GM20431 (cell line): ENCODE data around the gene PTPRT.
"Not testable (repeated sequence)": the region's sequence is repeated elsewhere in the genome, so short reads cannot be mapped to it uniquely, and the experiment has no call there.

ENCODE experiments used
- in situ Hi-C: fragments of 300-500 bp; cut with MseI, MboI; formaldehyde crosslinking; loops from one replicate; pipeline ENCODE4 v1.15.0; 2020; ENCODE audit warnings: low sequenced_read_pairs; ENCODE audit not compliant: unreplicated experiment

The PTPRT gene

DNA sequence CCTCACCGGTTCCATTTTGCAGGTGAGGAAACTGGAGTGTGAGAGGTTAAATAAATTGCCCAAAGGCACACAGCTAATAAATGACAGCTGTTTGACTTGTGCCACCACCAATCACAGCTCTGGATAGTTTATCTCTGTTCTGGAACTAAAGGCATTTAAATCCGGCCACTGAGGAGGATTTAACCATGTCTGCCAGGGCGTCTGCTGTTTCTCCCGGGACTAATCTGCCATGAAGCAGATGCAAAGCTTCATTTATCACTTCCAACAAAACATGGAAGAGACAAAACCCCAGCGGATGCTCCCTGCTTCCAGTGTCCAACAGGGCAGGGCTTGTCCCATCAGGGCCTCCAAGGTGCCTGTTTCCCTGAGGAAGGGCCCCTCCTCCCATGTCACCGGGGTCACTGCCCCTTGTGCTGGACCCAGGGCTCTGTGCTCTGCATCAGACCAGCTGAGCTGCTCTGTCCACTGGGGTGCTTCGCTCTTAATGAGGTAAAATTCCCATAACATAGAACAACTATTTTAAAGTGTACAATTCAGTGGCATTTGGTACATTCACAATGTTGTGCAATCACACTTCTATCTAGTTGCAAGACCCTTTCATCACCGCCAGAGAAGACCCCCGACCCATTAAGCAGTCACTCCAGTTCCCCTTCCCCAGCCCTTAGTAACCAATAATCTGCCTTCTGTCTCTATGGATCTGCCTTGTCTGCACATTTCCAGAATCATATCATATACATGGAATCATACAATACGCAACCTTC lies 244.3 kb downstream of the PTPRT start:
- in situ Hi-C loops, result no loop called here

DNA sequence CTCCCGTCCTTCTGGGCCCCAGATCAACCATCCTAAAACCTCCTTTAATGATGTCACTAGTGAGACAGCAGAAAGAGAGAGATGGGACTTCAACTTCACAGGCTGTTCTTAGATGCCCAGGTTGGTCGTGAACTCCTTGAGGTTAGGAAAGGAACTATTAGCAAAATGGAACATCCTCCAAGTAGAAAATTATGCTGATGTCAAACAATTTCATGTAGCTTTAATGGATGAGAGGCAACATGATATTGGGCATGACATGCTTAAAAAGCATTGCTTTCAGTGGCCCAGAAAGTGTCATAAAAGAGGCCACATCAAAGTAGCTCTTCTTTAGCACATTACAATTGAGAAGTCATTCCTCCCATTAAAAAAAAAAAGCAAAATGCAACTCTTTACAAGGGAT lies 248.1 kb downstream of the PTPRT start:
- in situ Hi-C loops, result no loop called here

DNA sequence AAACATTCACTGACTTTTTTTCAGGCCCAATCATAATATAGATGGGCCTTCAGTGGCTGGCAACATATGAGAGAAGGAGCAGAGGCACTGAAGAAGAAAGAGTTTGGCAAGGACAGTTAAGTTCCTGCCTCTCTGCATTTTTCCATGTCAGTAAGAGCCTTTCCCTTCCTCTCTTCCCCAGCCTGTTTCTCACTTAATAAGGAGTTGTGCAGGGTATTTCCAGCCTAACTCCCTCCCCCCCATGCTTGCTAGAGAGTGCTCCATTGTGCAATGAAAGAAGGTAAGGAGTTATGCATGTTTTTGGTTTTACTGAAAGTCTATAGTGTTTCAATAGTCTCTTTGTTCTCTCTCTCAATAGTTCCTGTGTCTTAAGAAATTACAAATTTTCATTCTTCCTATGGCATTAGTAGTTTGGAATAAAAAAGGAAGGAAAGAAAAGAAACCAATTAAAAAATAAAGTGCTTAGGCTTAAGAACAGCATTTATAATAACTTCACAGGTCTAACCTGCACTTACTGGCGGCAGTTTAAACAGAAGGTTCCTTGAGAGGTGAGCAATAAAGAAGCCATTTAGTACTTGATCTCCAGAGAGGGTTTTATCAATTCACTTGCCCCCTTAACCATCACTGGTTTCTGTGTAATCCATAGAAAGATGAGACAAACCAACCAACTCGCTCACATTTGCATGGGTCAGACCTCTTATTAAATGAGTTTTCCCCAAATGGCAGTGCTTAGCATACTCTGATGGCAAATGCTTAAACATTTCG lies 251.1 kb downstream of the PTPRT start:
- in situ Hi-C loops, result no loop called here

- in situ Hi-C loops, result no loop called here
Measured at GRCh38 chr20:42936482-42936881, 253.2 kb downstream of the PTPRT start.

- in situ Hi-C loops, result no loop called here
Measured at GRCh38 chr20:42924215-42924614, 265.5 kb downstream of the PTPRT start.

GRCh38 chr20:42923348-42923918 lies 266.3 kb downstream of the PTPRT start:
- in situ Hi-C loops, result no loop called here

DNA sequence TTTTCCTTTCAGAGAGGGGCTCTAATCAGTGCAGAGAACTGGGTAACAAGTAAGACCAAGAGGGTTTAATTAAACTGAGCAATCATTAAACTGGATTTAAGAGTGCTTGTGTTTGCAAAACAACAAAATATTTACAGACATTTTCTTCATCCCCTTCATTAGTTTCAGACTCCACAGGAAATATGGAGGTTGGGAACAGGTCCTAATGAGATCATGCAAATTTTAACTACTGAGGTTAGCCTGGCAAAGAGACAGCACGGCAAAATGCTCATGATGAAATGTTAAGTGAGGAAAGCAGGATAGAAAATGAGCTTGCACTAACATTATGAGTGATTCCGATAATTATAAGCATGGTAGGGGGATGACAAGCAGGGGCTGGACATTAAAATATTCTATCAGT lies 268.9 kb downstream of the PTPRT start:
- in situ Hi-C loops, result no loop called here

DNA sequence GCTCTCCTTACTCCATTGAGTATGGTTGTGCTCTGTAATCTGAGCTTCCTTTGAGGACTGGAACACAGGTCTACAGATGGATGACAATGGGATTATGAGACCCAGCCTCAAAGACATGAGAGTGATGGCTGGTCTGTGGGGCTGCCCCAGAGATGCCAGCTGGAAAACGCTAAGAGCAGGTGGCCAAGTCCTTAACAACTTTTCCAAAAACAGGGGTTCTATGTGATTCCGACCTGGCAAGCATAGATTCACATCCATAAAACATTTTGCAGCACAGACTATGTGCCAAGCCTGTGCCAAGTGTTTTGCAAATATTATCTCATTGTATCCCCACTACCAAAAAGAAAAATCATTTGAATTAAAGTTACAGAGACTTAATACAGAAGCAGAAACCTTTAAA lies 270.4 kb downstream of the PTPRT start:
- in situ Hi-C loops, result no loop called here

DNA sequence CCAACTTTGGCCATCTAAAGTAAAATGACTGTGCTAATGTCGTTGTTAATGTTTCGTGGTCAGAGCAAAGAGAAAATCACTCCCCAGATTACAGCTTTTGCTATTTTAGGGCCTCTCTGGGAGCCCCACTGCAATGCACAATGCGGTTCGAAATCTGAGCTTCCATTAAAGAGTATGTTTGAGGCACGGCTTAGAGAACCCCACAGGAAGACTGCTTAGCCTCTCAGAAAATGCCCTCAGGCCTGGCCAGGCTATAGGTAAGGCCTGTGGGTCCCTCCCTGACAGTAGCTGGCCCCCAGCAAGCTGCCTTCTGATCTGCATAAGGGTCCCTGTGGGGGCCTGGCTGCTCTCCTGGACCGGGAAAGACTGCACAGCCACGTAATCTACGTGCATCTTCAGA lies 274.6 kb downstream of the PTPRT start:
- in situ Hi-C loops, result no loop called here

DNA sequence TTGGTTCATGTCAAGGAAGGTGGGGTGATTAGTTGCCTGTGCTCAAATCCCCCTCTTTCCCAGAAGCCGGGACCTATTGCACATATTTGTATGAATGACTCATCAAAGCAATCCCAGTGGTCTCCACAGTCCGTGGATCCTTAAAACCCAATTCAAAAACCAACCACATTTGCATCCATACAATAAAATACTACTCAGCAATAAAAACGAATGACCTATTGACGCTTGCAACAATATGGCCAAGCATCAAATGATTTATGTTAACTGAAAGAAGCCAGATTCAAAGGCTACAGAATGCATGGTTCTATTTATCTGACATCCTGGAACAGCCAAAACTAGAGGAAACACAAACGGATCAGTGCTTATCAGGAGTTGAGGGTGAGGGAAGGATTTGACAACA lies 275.4 kb downstream of the PTPRT start:
- in situ Hi-C loops, result no loop called here

- in situ Hi-C loops, result not testable (repeated sequence)
Measured at GRCh38 chr20:42910808-42911207, 278.9 kb downstream of the PTPRT start.

GRCh38 chr20:42907730-42908129 lies 282.0 kb downstream of the PTPRT start:
- in situ Hi-C loops, result no loop called here

DNA sequence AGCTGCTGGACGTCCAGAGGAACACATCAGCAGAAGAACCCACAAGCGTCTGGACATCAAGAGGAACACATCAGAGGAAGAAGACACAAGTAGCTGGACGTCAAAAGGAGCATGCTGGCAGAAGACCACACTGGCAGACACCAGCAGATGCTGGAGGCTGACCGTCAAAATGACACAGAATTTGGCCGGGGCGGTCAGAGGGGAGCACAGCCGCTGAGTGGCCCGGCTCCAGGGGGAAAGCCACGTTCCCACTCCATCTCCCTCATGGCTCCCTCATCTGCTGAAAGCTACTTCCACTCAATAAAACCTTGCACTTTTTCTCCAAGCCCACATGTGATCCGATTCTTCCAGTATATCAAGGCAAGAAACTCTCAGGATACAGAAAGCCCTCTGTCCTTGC lies 283.6 kb downstream of the PTPRT start:
- in situ Hi-C loops, result no loop called here

DNA sequence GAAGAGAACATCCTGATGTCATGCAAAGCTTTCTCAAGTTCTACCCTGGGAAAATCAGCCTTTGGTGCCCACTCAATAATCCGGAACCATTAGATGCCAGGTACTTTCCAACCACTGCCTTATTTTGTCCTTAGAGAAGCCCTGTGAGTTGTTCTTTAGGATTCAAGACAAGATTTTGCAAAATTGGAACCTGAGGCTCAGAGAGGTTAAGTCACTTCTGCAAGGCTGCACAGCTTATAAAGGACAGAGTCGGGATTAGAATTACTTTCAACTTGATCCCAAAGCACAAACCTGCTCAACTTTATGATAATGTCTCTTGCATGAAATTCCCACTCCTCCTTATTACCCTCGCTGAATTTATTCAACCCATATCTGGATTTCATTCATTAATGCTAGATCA lies 287.2 kb downstream of the PTPRT start:
- in situ Hi-C loops, result no loop called here

DNA sequence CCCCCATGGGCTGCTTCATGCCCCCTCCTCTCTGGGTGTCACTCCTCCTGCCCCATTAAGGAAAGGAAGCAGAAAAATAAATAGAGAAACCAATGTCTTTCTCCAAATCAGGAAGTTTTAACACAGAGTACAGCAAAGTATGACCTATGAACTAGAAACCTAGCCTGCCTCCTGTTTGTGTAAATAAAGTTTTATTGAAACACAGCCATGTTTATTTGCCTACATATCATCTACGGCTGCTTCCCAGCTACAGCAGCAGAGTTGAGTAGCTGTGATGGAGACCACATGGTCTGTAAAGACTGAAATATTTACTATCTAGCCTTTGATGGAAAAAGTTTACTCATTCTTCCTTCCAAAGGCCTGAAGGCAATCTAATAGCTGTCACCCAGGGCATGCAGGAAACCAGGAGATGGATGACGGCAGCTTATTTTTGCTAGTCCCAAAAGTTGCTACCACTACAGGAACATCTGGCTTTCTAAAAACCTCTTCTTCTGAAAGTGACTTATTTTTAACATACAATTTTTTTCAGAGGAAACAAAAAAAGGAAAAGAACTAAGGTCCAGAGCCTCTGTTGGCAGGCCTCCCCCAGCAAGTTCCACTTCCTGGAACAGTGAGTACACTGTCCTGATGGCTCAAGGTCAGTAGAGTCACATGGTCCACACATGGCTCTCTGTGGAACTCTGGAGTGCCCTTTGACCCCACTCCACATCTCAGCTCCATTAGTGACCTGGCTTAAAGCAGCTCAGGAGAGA lies 287.8 kb downstream of the PTPRT start:
- in situ Hi-C loops, result no loop called here

DNA sequence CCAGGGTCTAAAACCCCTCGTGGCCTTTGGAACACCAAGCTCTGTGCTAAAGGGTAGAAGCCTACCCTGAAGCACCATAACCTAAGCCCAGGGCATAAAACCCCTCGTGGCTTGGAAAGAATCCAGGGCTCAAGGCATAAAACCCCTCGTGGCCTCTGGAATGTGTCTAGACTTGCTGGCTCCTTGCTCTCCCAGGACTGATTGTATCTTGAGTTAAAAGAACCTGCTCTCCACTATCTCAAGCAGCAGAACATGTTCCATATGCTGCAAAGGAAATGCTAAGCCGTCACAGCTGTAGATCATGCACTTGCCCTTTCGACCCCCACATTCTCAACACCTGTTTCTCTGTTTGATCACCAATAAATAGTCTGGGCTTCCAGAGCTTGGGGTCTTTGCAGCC lies 288.9 kb downstream of the PTPRT start:
- in situ Hi-C loops, result not testable (repeated sequence)

- in situ Hi-C loops, result no loop called here
Measured at GRCh38 chr20:42895020-42895419, 294.7 kb downstream of the PTPRT start.

DNA sequence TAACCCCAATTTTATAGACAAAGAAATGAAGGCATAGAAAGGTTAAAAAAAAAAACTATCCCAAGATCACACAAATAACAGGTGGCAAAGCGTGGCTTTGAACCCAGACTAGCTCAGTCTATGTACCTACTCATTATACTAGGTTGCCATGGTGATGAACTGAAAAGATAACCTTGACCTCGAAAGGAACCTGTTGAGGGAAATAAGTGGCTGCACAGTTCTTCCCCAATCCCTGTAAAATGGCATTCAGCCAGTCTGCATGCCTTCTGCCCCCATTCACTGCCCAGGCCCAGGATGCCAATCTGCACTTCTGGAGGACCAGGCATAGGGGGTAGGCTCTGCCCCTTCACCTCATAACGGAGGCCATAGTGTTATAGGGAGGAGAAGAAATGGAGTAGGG lies 295.2 kb downstream of the PTPRT start:
- in situ Hi-C loops, result no loop called here

GRCh38 chr20:42889517-42889916 lies 300.2 kb downstream of the PTPRT start:
- in situ Hi-C loops, result no loop called here

GRCh38 chr20:42887281-42887680 lies 302.4 kb downstream of the PTPRT start:
- in situ Hi-C loops, result no loop called here

- in situ Hi-C loops, result no loop called here
Measured at GRCh38 chr20:42886801-42887200, 302.9 kb downstream of the PTPRT start.
